NCI-H2227 (cell line): ENCODE results near the gene NSF.
"Not testable (repeated sequence)": the region's sequence is repeated elsewhere in the genome, so short reads cannot be mapped to it uniquely, and the experiment has no call there.

ENCODE experiments used
- DNase-seq: peaks from one replicate; lab custom pipeline; 2025; ENCODE audit not compliant: unreplicated experiment; lab: John Stamatoyannopoulos, UW

NSF gene

GRCh38 chr17:46751425-46751824, 161.0 kb downstream of the NSF start:
- no peak for DNase-seq

DNA sequence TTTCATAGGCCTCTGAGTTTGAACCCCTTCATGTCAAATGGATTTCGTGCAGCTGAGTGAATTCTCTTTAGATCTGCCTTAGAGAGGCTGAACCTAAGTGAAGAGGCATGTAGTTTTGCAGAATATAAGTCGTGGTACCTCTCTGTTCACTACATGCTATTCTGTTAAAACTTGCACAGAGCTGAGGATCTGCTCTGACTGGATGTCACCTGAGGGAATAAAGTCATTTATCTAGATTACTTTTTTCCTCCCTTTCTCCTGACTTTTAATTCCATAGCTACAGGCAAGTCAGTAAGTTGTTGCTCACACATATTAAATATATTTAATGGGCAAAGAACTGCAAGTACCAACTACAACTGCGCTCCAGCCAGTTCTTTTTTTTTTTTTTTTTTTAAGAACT, 163.3 kb downstream of the NSF start:
- DNase-seq: no peak

GRCh38 chr17:46756081-46756735, 165.7 kb downstream of the NSF start:
- DNase-seq: no peak

- DNase-seq: no peak
These were observed 166.4 kb downstream of the NSF start for GRCh38 chr17:46756861-46757260.

DNA sequence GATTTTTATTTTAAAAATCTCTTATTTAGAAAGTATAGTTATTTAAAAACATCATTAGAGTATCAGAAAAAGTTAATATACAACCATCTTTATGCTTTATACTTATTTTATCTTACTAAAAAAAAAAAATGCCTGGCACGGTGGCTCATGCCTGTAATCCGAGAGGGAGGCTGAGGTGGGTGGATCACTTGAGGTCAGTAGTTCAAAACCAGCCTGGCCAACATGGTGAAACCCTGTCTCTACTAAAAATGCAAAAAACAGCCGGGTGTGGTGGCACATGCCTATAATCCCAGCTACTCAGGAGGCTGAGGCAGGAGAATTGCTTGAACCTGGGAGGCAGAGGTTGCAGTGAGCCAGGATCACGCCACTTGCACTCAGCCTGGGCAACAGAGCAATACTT, 167.1 kb downstream of the NSF start:
- DNase-seq: not testable (repeated sequence)

DNA sequence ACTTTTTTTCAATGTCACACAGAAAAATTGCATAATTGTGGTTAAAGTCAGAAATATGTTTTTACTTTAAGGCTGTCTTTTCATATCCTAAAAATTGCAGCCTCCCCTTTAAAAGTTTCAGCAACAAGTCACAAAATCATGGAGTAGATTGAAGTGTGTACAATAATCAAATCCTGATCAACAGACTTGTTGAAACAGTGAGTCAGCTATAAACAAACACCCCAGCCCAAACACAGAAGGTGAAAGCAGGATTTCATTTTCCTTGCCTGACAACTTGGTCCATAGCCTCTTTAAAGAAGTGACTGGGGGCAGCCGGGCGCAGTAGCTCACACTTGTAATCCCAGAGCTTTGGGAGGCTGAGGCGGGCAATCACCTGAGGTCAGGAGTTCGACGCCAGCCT, 168.1 kb downstream of the NSF start:
- DNase-seq: no peak

GRCh38 chr17:46759141-46759540, 168.7 kb downstream of the NSF start:
- no peak for DNase-seq

DNA sequence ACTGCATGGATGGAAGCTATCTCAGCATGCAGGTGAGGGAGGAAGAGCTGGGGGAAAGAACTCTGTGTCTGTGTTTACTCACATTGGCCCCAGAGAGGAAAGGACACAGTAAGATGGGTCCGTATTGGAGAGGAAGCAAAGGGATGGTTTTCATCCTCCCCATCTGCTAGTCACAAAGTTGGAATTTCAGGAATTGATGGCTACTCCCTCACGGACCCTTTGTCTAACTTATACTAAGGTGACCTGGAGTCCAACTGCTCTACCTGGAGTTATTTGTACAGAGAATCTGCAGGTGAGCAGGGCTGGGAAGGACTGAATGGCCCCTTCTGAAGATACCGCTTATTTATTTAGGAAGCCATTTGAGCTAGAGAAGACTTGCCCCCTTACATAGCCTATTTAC, 172.9 kb downstream of the NSF start:
- no peak for DNase-seq

GRCh38 chr17:46764000-46764708, 173.7 kb downstream of the NSF start:
- DNase-seq: no peak

- no peak for DNase-seq
These were observed 174.4 kb downstream of the NSF start for GRCh38 chr17:46764709-46765401.

DNA sequence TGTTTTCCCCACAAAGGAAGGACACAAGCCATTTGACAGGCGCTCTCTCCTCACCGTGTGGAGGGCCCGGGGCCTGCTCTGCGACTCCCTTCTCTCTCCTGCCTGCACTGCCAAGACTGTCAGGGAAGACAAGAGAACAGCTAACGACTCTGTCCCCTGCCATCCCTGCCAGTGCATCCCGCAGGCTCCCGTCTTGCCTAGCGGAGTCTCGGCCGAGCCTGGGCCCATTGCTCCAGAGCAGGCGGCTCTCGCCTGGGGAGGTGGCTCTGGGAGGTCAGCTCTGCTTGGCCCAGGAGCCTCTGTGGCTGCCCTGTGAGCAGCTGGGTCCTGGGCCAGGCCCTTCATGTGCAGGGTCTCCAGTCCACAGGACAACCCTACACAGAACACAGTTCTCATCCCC, 175.0 kb downstream of the NSF start:
- no peak for DNase-seq

DNA sequence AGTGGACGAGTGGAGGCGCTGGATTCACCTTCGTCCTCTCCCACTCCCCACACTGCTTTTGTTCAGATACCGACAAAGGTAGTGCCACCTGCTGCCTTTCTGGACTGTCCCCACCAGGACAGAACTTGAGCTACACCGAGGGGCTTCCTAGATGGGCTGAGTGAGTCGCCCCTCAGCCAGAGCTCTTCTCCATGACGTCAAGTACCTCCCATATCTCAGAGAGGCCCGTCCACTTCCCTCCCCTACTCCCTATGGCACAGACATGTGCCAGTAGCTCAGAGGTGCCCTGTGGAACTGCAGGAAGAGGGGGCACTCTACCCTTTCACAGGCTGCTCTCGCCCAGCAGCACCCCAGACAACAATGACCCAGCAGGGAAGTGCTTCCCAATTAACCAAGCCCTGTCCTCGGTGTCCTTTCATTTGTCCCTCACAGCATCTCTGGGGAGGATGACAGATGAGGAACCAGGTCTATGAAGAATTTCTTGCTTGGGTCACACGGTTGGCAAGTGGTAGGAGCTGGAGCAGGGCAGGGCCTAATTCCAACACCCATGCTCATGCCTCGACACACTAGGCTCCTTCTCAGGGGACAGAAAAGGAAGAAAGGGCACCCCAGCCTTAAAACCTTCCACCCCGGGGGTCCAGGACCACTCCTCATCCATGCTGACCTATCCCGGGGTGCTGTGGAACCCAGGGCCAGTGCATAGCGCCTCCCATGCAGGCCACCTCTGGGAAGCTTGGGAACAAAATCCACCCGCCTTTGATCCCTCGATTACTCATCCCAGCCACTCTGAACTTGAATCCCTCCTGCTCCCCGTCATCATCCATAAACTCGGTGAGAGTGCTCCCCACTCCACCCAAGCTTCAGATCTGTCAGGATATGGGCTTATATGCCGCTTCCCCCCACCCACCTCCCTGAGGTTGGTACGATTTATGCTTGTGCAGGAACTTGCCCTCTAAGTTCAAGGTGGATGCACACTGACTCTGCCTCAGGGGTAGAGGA, 176.3 kb downstream of the NSF start:
- no peak for DNase-seq

GRCh38 chr17:46768540-46768870, 178.0 kb downstream of the NSF start:
- DNase-seq: no peak

DNA sequence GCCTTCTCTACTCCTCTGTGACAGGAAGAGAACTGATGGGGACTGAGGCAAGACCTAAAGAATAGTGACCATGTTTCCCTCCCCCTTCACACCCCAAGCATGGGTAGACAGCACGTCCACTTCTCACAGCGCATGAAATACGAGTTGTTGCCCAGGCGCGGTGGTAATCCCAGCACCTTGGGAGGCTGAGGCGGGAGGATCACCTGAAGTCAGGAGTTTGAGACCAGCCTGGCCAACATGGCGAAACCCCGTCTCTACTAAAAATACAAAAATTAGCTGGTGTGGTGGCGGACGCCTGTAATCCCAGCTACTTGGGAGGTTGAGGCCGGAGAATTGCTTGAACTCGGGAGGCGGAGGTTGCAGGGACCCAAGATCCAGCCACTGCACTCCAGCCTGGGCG, 178.4 kb downstream of the NSF start:
- not testable (repeated sequence) for DNase-seq

DNA sequence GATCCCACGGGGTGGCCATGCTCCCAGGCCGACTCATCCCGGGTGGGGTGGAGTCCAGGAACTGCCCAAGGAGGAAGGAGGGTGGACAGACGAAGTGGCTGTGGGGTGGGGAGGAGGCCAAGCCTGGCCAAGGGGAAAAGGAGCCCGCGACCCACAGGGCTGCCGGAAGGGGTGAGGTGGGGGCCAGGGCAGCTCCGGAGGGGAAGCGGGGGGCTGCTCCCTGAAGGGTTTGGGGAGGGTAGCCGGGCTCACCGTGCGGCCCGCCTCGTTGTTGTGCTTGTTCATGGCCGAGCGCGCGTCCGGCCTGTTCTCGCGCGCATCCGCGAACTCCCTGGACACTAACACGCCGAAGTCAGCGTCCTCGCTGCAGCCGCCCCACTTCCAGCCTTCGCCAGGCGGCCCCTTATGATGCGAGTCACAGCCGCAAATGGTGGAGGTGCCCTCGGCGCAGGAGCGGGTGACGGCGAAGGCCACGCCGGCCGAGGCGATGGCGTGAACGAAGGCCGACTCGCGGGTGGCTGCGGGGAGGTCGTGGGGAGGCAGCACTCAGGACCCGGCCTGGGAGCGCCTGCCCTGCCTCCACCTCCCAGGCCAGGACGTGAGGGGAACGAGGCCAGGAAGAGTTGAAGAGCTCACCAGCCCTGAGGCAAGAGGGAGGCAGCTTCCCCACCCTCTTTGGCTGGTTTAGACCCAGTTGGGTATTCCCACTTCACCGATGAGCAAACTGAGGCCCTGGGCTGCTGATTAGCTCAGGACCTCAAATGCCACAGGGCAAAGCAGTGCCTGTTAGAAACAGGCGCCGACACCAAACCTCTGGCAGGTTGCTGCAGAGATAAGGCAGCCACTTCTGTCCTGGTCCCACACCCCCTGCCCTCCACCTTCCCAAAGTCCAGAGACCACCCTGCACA, 179.3 kb downstream of the NSF start:
- DNase-seq: no peak

- DNase-seq: no peak
These were observed 180.0 kb downstream of the NSF start for GRCh38 chr17:46770439-46770817.

DNA sequence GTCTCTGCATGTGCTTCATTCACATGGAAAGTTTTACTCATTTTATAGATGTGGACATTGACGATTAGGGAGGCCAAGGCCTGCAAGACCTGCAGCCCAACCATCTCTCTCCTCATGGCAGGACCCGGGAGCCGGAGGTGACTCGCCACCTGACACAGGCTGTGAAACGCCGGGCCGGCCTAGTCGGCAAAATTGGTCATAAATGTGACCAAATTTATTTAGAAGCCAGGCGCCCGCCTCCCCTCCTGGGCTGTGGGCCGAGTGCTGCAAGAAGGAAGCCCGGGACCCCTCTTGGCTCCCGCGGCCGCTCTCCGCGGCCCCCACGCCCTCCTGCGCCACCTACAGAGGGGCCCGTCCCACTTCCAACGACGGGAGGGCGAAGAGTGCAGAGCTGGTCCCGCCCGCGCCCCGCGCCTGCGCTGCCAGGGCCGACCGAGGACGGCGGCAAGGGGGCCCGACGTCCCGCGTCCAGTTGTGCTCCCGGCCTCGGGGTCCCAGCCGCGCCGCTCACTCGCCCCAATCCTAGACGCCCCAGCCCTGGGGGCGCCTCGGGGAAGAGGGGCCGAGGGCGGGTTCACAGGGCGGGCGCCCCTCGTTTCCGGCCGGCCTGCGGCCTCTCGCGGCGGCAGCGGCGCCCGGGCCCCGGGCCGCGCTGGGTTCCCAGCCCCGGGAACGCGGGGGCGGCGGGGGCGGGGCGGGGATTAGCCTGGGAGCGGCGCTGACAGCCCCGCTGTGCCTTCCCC, 180.5 kb downstream of the NSF start:
- DNase-seq: peak; percentile 76

GRCh38 chr17:46771561-46772474, 181.3 kb downstream of the NSF start:
- peak; percentile 69 for DNase-seq
